Transverse colon (tissue), 4 donors: ENCODE results near the gene AP1S2.

Experiments used
- EP300 ChIP-seq: sonication (generic); formaldehyde crosslinking; IDR thresholded peaks from one replicate; pipeline ENCODE4 v1.6.1; 2017; ENCODE audit warnings: antibody characterized with exemption, low read depth
- POLR2A ChIP-seq: fragments of 450-650 bp; IDR thresholded peaks from one replicate; pipeline ENCODE4 v1.6.1; 2016; ENCODE audit warnings: antibody characterized with exemption, mild to moderate bottlenecking, moderate library complexity
- POLR2AphosphoS5 ChIP-seq, 3 donors: sonication (generic); formaldehyde crosslinking; IDR thresholded peaks; one replicate each; pipeline ENCODE4 v1.6.1; 2016; ENCODE audit warnings: antibody characterized with exemption in 3 of 3
- TF ChIP-seq, protein P1 (sequence below), 5 experiments: fragments of 200-600 bp in 3 of 5; fragments of 450-650 bp in 2 of 5; sonication (generic) in 3 of 5; IDR thresholded peaks; 1 replicate in 2 of 5; 2 replicates in 3 of 5; pipeline ENCODE4 v1.5.1; 2016 to 2017; ENCODE audit warnings: antibody characterized with exemption in 5 of 5, inconsistent platforms in 3 of 5, mild to moderate bottlenecking in 2 of 5, moderate library complexity in 1 of 5

DNA sequence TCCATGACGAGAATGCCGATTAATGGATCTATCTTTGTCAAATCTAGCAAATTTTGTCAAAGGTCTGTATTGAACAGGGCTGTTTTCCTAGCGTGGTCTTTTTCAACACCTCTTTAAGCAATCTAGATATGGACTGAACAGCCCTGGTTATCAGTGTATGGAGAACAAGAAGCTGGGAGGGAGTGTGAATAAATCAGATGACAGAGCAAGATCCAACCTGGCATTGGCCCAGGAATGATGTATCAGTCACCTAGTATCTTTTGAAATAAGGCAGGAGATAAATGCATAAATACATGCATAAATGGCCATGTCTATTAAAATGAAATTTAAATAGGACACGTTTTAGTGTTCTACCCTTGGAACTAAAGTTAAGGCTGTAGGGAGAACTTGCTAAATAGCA lies 15.7 kb upstream of the AP1S2 start:
- TF ChIP-seq, protein P1, sequence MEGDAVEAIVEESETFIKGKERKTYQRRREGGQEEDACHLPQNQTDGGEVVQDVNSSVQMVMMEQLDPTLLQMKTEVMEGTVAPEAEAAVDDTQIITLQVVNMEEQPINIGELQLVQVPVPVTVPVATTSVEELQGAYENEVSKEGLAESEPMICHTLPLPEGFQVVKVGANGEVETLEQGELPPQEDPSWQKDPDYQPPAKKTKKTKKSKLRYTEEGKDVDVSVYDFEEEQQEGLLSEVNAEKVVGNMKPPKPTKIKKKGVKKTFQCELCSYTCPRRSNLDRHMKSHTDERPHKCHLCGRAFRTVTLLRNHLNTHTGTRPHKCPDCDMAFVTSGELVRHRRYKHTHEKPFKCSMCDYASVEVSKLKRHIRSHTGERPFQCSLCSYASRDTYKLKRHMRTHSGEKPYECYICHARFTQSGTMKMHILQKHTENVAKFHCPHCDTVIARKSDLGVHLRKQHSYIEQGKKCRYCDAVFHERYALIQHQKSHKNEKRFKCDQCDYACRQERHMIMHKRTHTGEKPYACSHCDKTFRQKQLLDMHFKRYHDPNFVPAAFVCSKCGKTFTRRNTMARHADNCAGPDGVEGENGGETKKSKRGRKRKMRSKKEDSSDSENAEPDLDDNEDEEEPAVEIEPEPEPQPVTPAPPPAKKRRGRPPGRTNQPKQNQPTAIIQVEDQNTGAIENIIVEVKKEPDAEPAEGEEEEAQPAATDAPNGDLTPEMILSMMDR (IDR thresholded peaks at IDR 0.05) = no peak
- no peak for TF ChIP-seq POLR2A
- TF ChIP-seq POLR2AphosphoS5 (IDR thresholded peaks at IDR 0.05) = no peak
- no peak for TF ChIP-seq EP300
